Breast epithelium (tissue), 4 donors: ENCODE data around the gene C2CD2L. TPM values are rescaled to one million over a fixed set of nuclear protein-coding genes. Genes with fewer than 3 reads are reported as not detected.

ENCODE experiments used
- DNase-seq, 2 donors: peaks; one replicate each; pipeline ENCODE4 v3.0.0-alpha.2; 2019; ENCODE audit warnings: low spot score in 2 of 2
- H3K27ac ChIP-seq, 2 donors: fragments of 200-600 bp; sonication (generic) in 1 of 2; one replicate each; pipeline ENCODE4 v1.5.1; 2016 to 2019; ENCODE audit warnings: mild to moderate bottlenecking in 1 of 2
- H3K27me3 ChIP-seq, 2 donors: fragments of 200-600 bp; sonication (generic) in 1 of 2; one replicate each; pipeline versions ENCODE4 v1.5.1 to v1.6.0; 2017 to 2019; ENCODE audit warnings: control low read depth in 1 of 2, mild to moderate bottlenecking in 1 of 2
- H3K36me3 ChIP-seq: fragments of 200-600 bp; one replicate; pipeline ENCODE4 v1.5.1; 2019
- H3K4me1 ChIP-seq, 2 donors: fragments of 200-600 bp; sonication (generic); one replicate each; pipeline ENCODE4 v1.5.1; 2016 to 2019; ENCODE audit warnings: control low read depth in 1 of 2
- H3K4me3 ChIP-seq, 3 donors: fragments of 200-600 bp; sonication (generic); 1 replicate in 2 of 3; 2 replicates in 1 of 3; pipeline ENCODE4 v1.5.1; 2016 to 2019; ENCODE audit warnings: mild to moderate bottlenecking in 3 of 3, moderate library complexity in 2 of 3
- H3K9me3 ChIP-seq, 2 donors: fragments of 200-600 bp; sonication (generic) in 1 of 2; one replicate each; pipeline ENCODE4 v1.5.1; 2016 to 2019; ENCODE audit warnings: control low read depth in 1 of 2
- CTCF ChIP-seq, 3 donors: fragments of 450-650 bp; IDR thresholded peaks; one replicate each; pipeline ENCODE4 v1.5.1; 2016 to 2017; ENCODE audit warnings: antibody characterized with exemption in 3 of 3, mild to moderate bottlenecking in 3 of 3, moderate library complexity in 3 of 3
- POLR2A ChIP-seq: fragments of 450-650 bp; IDR thresholded peaks from one replicate; pipeline ENCODE4 v1.6.1; 2016; ENCODE audit warnings: antibody characterized with exemption, mild to moderate bottlenecking, moderate library complexity
- POLR2AphosphoS5 ChIP-seq, 3 donors: sonication (generic); formaldehyde crosslinking; IDR thresholded peaks; one replicate each; pipeline ENCODE4 v1.6.1; 2017; ENCODE audit warnings: antibody characterized with exemption in 3 of 3
- intact Hi-C: fragments of 100-400 bp; cut with DNase I; formaldehyde crosslinking; loops from one replicate; pipeline ENCODE4 v1.15.1; 2023; ENCODE audit warnings: low total_unique reads
- total RNA-seq, 3 donors: library from RNA; depleted of rRNA; stranded (reverse); fragments of >200 nt; gene quantifications; one replicate each; pipeline ENCODE4 v1.1.0, GENCODE V29; 2016

The C2CD2L gene
- total RNA-seq, 3 donors from 2014 or later: 5.1 to 6.9 (median 6.3) TPM

GRCh38 chr11:119110439-119110838 is 3.3 kb downstream of the C2CD2L start:
- Histone ChIP-seq H3K4me3 (no peak overlapping the region), H3K4me1 (peaks cover 0 to 4% of the 10 kb centered on the region in 2 donors), H3K27me3 (no peaks in the 10 kb centered on the region), H3K36me3 (peaks cover 4% of the 10 kb centered on the region), H3K27ac (no peak overlapping the region), H3K9me3 (no peaks in the 10 kb centered on the region)
- intact Hi-C loops: no loop called here
- DNase-seq: no peak
- TF ChIP-seq CTCF (IDR thresholded peaks at IDR 0.05) (no peak), POLR2A (no peak), POLR2AphosphoS5 (IDR thresholded peaks at IDR 0.05) (no peak)

- Histone ChIP-seq H3K4me3 (no peak overlapping the region), H3K9me3 (no peaks in the 10 kb centered on the region), H3K27me3 (no peaks in the 10 kb centered on the region), H3K36me3 (peaks cover 4% of the 10 kb centered on the region), H3K27ac (no peak overlapping the region), H3K4me1 (peaks cover 0 to 4% of the 10 kb centered on the region in 2 donors)
- intact Hi-C loops: no loop called here
- TF ChIP-seq POLR2A (no peak), POLR2AphosphoS5 (IDR thresholded peaks at IDR 0.05) (no peak), CTCF (IDR thresholded peaks at IDR 0.05) (no peak)
- no peak for DNase-seq
Observed at GRCh38 chr11:119111361-119111925, 4.3 kb downstream of the C2CD2L start.

GRCh38 chr11:119112314-119113020 is 5.3 kb downstream of the C2CD2L start:
- DNase-seq: no peak
- intact Hi-C loops: no loop called here
- Histone ChIP-seq H3K4me3 (no peak overlapping the region), H3K27ac (no peak overlapping the region), H3K27me3 (no peaks in the 10 kb centered on the region), H3K4me1 (peaks cover 0 to 4% of the 10 kb centered on the region in 2 donors), H3K36me3 (peaks cover 4% of the 10 kb centered on the region), H3K9me3 (no peaks in the 10 kb centered on the region)
- TF ChIP-seq CTCF (IDR thresholded peaks at IDR 0.05) (no peak), POLR2AphosphoS5 (IDR thresholded peaks at IDR 0.05) (no peak), POLR2A (no peak)

- intact Hi-C loops: no loop called here
- no peaks in the 10 kb centered on the region for H3K27me3 ChIP-seq
- no peak for DNase-seq
- no peaks in the 10 kb centered on the region for H3K4me1 ChIP-seq
- no peaks in the 10 kb centered on the region for H3K9me3 ChIP-seq
- H3K27ac ChIP-seq: no peak overlapping the region
- no peak overlapping the region for H3K4me3 ChIP-seq
- peaks cover 4% of the 10 kb centered on the region for H3K36me3 ChIP-seq
- TF ChIP-seq POLR2AphosphoS5 (IDR thresholded peaks at IDR 0.05) (no peak), POLR2A (no peak), CTCF (IDR thresholded peaks at IDR 0.05) (no peak)
Observed at GRCh38 chr11:119113716-119114115, 6.6 kb downstream of the C2CD2L start.

- DNase-seq: no peak
- intact Hi-C loops: no loop called here
- no peaks in the 10 kb centered on the region for H3K27me3 ChIP-seq
- TF ChIP-seq CTCF (IDR thresholded peaks at IDR 0.05) (no peak), POLR2AphosphoS5 (IDR thresholded peaks at IDR 0.05) (no peak), POLR2A (no peak)
- H3K9me3 ChIP-seq: no peaks in the 10 kb centered on the region
- no peaks in the 10 kb centered on the region for H3K4me1 ChIP-seq
- H3K36me3 ChIP-seq: peaks cover 4% of the 10 kb centered on the region
- H3K27ac ChIP-seq: no peak overlapping the region
- H3K4me3 ChIP-seq: no peak overlapping the region
Observed at GRCh38 chr11:119114351-119114750, 7.2 kb downstream of the C2CD2L start.
